Astrocyte (in vitro differentiated cells and primary cell): ENCODE data around the gene PRKG2.

Experiments used
- CTCF ChIP-seq: IDR thresholded peaks from 2 replicates; pipeline ENCODE4 v1.5.1; 2011; ENCODE audit warnings: low read depth, mild to moderate bottlenecking, inconsistent platforms, low read length, moderate library complexity; ENCODE audit not compliant: insufficient read depth
- EZH2 ChIP-seq: IDR thresholded peaks from 2 replicates; pipeline ENCODE4 v1.6.1; 2012; ENCODE audit warnings: mild to moderate bottlenecking, low read length, inconsistent platforms; ENCODE audit not compliant: insufficient read depth

- TF ChIP-seq CTCF (no peak), EZH2 (no peak)
These were observed 10.2 kb upstream of the PRKG2 start for GRCh38 chr4:81225252-81225651.
